PC-3 (cell line): ENCODE data around the gene ARL2BP.

Experiments used
- EZH2 ChIP-seq: fragments of 300-600 bp; sonication (generic); IDR thresholded peaks from one replicate; pipeline ENCODE4 v1.6.1; 2017; ENCODE audit warnings: antibody characterized with exemption, mild to moderate bottlenecking, low read length; ENCODE audit not compliant: unreplicated experiment
- EZH2phosphoT487 ChIP-seq: fragments of 300-600 bp; sonication (generic); IDR thresholded peaks from 2 replicates; pipeline ENCODE4 v1.6.1; 2018; ENCODE audit warnings: mild to moderate bottlenecking, antibody characterized with exemption, low read length, borderline replicate concordance
- TF ChIP-seq, protein P1 (sequence below): fragments of 300-600 bp; sonication (generic); conservative IDR thresholded peaks from 2 replicates; pipeline ENCODE4 v1.5.1; 2017; ENCODE audit warnings: antibody characterized with exemption, low read depth, mild to moderate bottlenecking, low read length

DNA sequence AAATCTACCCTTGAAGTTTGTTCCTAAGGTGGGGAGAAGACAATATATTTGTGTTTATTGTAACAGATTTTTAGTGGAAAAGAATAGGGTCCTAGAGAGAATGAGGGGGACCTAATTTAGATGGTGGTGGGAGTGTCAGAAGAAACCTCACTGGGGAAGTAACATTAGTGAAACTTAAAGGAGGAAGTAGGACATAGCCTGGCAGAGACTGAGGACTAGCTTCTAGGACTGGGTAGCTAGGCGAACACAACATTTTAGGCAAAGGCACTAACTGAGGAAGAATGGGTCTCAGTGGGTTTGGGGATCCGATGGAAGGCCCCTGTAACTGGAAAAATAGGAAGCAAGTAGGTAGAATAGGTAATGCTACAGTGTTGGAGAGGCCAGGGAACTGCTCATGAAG, 4.2 kb upstream of the ARL2BP start:
- TF ChIP-seq, protein P1, sequence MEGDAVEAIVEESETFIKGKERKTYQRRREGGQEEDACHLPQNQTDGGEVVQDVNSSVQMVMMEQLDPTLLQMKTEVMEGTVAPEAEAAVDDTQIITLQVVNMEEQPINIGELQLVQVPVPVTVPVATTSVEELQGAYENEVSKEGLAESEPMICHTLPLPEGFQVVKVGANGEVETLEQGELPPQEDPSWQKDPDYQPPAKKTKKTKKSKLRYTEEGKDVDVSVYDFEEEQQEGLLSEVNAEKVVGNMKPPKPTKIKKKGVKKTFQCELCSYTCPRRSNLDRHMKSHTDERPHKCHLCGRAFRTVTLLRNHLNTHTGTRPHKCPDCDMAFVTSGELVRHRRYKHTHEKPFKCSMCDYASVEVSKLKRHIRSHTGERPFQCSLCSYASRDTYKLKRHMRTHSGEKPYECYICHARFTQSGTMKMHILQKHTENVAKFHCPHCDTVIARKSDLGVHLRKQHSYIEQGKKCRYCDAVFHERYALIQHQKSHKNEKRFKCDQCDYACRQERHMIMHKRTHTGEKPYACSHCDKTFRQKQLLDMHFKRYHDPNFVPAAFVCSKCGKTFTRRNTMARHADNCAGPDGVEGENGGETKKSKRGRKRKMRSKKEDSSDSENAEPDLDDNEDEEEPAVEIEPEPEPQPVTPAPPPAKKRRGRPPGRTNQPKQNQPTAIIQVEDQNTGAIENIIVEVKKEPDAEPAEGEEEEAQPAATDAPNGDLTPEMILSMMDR: no peak
- no peak for TF ChIP-seq EZH2
- TF ChIP-seq EZH2phosphoT487: no peak
